Hematopoietic multipotent progenitor cell treated with erythropoietin and hydrocortisone succinate and interleukin-3 and kit ligand, for 15 days (in vitro differentiated cells): ENCODE data around the gene ATF6B.
"Not testable (repeated sequence)": the region's sequence is repeated elsewhere in the genome, so short reads cannot be mapped to it uniquely, and the experiment has no call there.

Source experiments
- DNase-seq: peaks from one replicate; pipeline ENCODE4 v3.0.0-alpha.2; 2015; ENCODE audit warnings: low spot score

Gene ATF6B

GRCh38 chr6:32154514-32155161 is 26.6 kb upstream of the ATF6B start:
- DNase-seq, result no peak

GRCh38 chr6:32153564-32154513 is 25.8 kb upstream of the ATF6B start, which contains the start of gene PPT2:
PPT2 (plus strand) TSS chr6:32154141; CDS start chr6:32154595, 454 bp downstream.
- DNase-seq, result peak; percentile 87

GRCh38 chr6:32152769-32153563 is 24.9 kb upstream of the ATF6B start:
- no peak for DNase-seq

- DNase-seq, result no peak
These were observed 24.1 kb upstream of the ATF6B start, which contains the start of gene PRRT1 for GRCh38 chr6:32151863-32152768. PRRT1 (minus strand) TSS chr6:32151939; CDS start chr6:32151827, 112 bp downstream.

GRCh38 chr6:32151181-32151862 is 23.3 kb upstream of the ATF6B start:
- DNase-seq, result no peak

- DNase-seq, result no peak
These were observed 22.2 kb upstream of the ATF6B start for GRCh38 chr6:32149932-32150870.

- no peak for DNase-seq
These were observed 21.2 kb upstream of the ATF6B start for GRCh38 chr6:32149092-32149755.

- DNase-seq, result peak; percentile 79
These were observed 20.4 kb upstream of the ATF6B start for GRCh38 chr6:32148289-32149091.

- peak; percentile 40 for DNase-seq
These were observed 19.5 kb upstream of the ATF6B start for GRCh38 chr6:32147401-32148132.

GRCh38 chr6:32146687-32147086 is 18.6 kb upstream of the ATF6B start:
- DNase-seq, result no peak

GRCh38 chr6:32146287-32146686 is 18.2 kb upstream of the ATF6B start:
- DNase-seq, result no peak

GRCh38 chr6:32144238-32144637 is 16.2 kb upstream of the ATF6B start:
- not testable (repeated sequence) for DNase-seq

- peak; percentile 51 for DNase-seq
These were observed 12.5 kb upstream of the ATF6B start for GRCh38 chr6:32140420-32141046.

GRCh38 chr6:32139590-32139989 is 11.5 kb upstream of the ATF6B start:
- no peak for DNase-seq

GRCh38 chr6:32137454-32137853 is 9.4 kb upstream of the ATF6B start:
- DNase-seq, result no peak

- DNase-seq, result no peak
These were observed 5.7 kb upstream of the ATF6B start for GRCh38 chr6:32133786-32134185.

- no peak for DNase-seq
These were observed 4.1 kb upstream of the ATF6B start for GRCh38 chr6:32132110-32132509.
